Non-pigmented ciliary epithelial cell (primary cell): Measurements from ENCODE around the gene MLXIP.
"Not testable (repeated sequence)": the region's sequence is repeated elsewhere in the genome, so short reads cannot be mapped to it uniquely, and the experiment has no call there.

Experiments used
- DNase-seq: peaks from one replicate; pipeline ENCODE4 v3.0.0-alpha.2; 2010; ENCODE audit warnings: low read depth

MLXIP gene

GRCh38 chr12:122096591-122097149 is 18.1 kb downstream of the MLXIP start:
- no peak for DNase-seq

GRCh38 chr12:122097584-122097926 is 19.0 kb downstream of the MLXIP start:
- DNase-seq = no peak

- no peak for DNase-seq
Measured at GRCh38 chr12:122097927-122098756, 19.6 kb downstream of the MLXIP start.

- no peak for DNase-seq
Measured at GRCh38 chr12:122099280-122099749, 20.8 kb downstream of the MLXIP start.

- no peak for DNase-seq
Measured at GRCh38 chr12:122099856-122100255, 21.3 kb downstream of the MLXIP start.

GRCh38 chr12:122100568-122100967 is 22.0 kb downstream of the MLXIP start:
- DNase-seq = no peak

- DNase-seq = no peak
Measured at GRCh38 chr12:122102331-122102730, 23.8 kb downstream of the MLXIP start.

- no peak for DNase-seq
Measured at GRCh38 chr12:122104844-122105243, 26.3 kb downstream of the MLXIP start.

- DNase-seq = not testable (repeated sequence)
Measured at GRCh38 chr12:122105496-122105895, 26.9 kb downstream of the MLXIP start.

- no peak for DNase-seq
Measured at GRCh38 chr12:122106843-122107242, 28.3 kb downstream of the MLXIP start.

GRCh38 chr12:122107261-122107660 is 28.7 kb downstream of the MLXIP start:
- no peak for DNase-seq

- no peak for DNase-seq
Measured at GRCh38 chr12:122111089-122111641, 32.6 kb downstream of the MLXIP start.

- DNase-seq = no peak
Measured at GRCh38 chr12:122116707-122117535, 38.4 kb downstream of the MLXIP start.

GRCh38 chr12:122117979-122118378 is 39.4 kb downstream of the MLXIP start:
- DNase-seq = no peak

- not testable (repeated sequence) for DNase-seq
Measured at GRCh38 chr12:122121341-122121740, 42.8 kb downstream of the MLXIP start.

GRCh38 chr12:122121745-122122144 is 43.2 kb downstream of the MLXIP start:
- no peak for DNase-seq

- DNase-seq = no peak
Measured at GRCh38 chr12:122123051-122123760, 44.6 kb downstream of the MLXIP start.

GRCh38 chr12:122123761-122124145 is 45.2 kb downstream of the MLXIP start:
- no peak for DNase-seq

- DNase-seq = no peak
Measured at GRCh38 chr12:122124370-122124769, 45.8 kb downstream of the MLXIP start.

GRCh38 chr12:122125452-122126341 is 47.1 kb downstream of the MLXIP start:
- no peak for DNase-seq

- DNase-seq = no peak
Measured at GRCh38 chr12:122126342-122126635, 47.7 kb downstream of the MLXIP start.
